ENCODE measurements around the gene PPP1R9B.

The PPP1R9B gene

DNA sequence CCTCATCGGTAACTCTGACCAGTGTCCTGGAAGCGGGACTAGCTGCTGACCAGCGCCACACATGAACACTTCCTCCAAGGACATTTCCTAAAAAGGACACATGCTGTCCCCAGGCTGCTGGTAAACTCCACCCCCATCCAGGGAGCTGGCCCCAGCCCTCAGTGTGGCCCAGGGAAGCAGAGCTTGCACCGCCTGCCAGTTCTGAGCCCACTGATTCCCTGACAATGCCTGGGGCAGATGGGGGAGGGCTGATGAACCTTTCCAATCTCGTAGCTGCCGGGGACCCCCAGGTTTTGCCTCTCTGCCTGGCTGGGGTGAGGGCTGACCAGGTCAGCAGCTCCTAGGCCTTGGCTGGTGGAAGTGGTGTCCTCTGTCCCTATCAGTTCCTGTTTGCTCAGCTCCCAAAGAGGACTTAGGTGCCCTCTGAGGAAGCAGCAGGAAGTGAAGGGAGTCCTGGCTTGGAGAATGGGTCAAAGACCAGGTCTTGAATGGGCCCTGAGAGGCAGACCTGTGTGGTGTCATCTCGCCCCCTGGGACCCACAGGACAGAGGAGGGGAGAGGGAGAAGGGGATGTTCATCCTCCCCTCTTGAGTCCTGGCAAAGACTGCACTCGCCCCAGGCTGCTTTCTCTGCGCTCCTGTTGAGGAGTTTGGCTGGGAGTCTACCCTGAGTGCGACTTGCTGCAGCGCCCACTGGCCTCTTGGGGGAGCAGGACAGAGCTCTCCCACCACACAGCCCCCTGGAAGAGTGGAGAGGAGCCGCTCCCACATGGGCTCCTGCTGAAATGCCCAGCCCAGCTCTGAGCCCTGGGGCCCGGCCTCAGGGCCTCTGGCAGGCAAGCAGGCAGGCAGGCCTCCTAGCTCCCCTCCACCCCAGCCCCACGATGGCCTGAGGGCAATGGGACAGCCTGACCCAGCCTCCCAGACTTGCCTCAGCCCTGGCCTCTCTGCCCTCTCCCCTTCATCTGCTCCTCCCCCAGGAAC, 38.5 kb downstream of the PPP1R9B start:
- TF ChIP-seq, protein P1, sequence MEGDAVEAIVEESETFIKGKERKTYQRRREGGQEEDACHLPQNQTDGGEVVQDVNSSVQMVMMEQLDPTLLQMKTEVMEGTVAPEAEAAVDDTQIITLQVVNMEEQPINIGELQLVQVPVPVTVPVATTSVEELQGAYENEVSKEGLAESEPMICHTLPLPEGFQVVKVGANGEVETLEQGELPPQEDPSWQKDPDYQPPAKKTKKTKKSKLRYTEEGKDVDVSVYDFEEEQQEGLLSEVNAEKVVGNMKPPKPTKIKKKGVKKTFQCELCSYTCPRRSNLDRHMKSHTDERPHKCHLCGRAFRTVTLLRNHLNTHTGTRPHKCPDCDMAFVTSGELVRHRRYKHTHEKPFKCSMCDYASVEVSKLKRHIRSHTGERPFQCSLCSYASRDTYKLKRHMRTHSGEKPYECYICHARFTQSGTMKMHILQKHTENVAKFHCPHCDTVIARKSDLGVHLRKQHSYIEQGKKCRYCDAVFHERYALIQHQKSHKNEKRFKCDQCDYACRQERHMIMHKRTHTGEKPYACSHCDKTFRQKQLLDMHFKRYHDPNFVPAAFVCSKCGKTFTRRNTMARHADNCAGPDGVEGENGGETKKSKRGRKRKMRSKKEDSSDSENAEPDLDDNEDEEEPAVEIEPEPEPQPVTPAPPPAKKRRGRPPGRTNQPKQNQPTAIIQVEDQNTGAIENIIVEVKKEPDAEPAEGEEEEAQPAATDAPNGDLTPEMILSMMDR (IDR thresholded peaks at IDR 0.05): no peak
- DNase-seq: peak; percentile 55
- Mint-ChIP-seq H3K27ac (peak overlapping the region; percentile 39), H3K36me3 (ENCODE audit: low read depth) (peaks cover 21% of the 10 kb centered on the region), H3K27me3 (ENCODE audit: low read depth, poor library complexity) (no peaks in the 10 kb centered on the region), H3K4me1 (peaks cover 73% of the 10 kb centered on the region), H3K4me3 (no peak overlapping the region), H3K9me3 (no peaks in the 10 kb centered on the region)

DNA sequence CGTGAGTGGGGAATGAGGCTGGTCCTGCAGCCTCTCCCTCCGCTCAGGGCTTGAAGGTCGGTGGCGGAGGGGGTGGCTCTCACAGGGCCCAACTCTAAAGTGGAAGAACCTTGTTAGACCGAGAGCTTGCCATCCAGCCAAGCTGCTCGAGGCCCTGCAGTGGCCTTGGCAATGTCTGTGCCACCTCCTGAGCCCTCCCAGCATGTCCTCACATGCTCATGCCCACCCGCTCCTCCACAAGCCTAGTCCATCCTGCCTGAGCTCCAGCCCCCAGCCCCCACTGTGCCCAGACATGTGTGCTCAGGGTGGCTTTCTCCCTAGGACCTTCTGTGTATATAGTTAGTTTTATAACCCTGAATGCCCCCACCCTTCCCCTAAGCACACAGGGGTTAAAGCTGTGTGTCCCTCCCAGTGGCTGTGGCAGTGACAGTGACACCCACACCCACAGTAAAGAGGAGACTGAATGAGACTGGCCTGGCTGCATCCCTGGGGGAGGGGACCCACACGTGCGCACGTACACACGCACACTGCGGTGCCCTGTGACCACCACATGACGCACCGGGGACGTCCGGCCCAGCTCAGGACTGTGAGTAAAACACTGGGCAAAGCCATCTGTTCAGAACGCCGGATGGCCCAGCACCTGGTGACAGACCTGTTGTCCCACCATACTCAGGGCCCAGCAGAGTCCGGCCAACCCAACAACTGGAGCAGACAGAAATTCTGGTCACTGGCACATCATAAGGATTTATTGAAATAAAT, 39.7 kb downstream of the PPP1R9B start:
- Mint-ChIP-seq H3K4me3 (no peak overlapping the region), H3K27me3 (ENCODE audit: low read depth, poor library complexity) (no peaks in the 10 kb centered on the region), H3K9me3 (no peaks in the 10 kb centered on the region), H3K36me3 (ENCODE audit: low read depth) (peaks cover 17% of the 10 kb centered on the region), H3K27ac (peak overlapping the region; percentile 75), H3K4me1 (peaks cover 79% of the 10 kb centered on the region)
- TF ChIP-seq, protein P1 (IDR thresholded peaks at IDR 0.05): no peak
- DNase-seq: no peak

- DNase-seq: no peak
- H3K27ac Mint-ChIP-seq: no peak overlapping the region
- H3K9me3 Mint-ChIP-seq: no peaks in the 10 kb centered on the region
- peaks cover 82% of the 10 kb centered on the region for H3K4me1 Mint-ChIP-seq
- TF ChIP-seq, protein P1 (IDR thresholded peaks at IDR 0.05): no peak
- no peak overlapping the region for H3K4me3 Mint-ChIP-seq
- H3K27me3 Mint-ChIP-seq (ENCODE audit: low read depth, poor library complexity): peaks cover 5% of the 10 kb centered on the region
- peaks cover 11% of the 10 kb centered on the region for H3K36me3 Mint-ChIP-seq (ENCODE audit: low read depth)
These were observed 40.7 kb downstream of the PPP1R9B start for GRCh38 chr17:50109785-50110184.

- Mint-ChIP-seq H3K27me3 (ENCODE audit: low read depth, poor library complexity) (peaks cover 5% of the 10 kb centered on the region), H3K27ac (no peak overlapping the region), H3K36me3 (ENCODE audit: low read depth) (peaks cover 11% of the 10 kb centered on the region), H3K4me3 (no peak overlapping the region), H3K4me1 (peaks cover 80% of the 10 kb centered on the region), H3K9me3 (no peaks in the 10 kb centered on the region)
- TF ChIP-seq, protein P1 (IDR thresholded peaks at IDR 0.05): no peak
- DNase-seq: no peak
These were observed 41.3 kb downstream of the PPP1R9B start for GRCh38 chr17:50109207-50109606.

GRCh38 chr17:50108556-50108955, 41.9 kb downstream of the PPP1R9B start:
- no peak for DNase-seq
- Mint-ChIP-seq H3K27me3 (ENCODE audit: low read depth, poor library complexity) (peaks cover 5% of the 10 kb centered on the region), H3K9me3 (no peaks in the 10 kb centered on the region), H3K36me3 (ENCODE audit: low read depth) (peaks cover 11% of the 10 kb centered on the region), H3K4me1 (peaks cover 76% of the 10 kb centered on the region), H3K27ac (peak overlapping the region; percentile 34), H3K4me3 (no peak overlapping the region)
- TF ChIP-seq, protein P1 (IDR thresholded peaks at IDR 0.05): no peak

Data from nephron progenitor cell (in vitro differentiated cells).